Measurements from ENCODE around the gene CLRN1. TPM values are rescaled to one million over a fixed set of nuclear protein-coding genes. Genes with fewer than 3 reads are reported as not detected.

The CLRN1 gene
- total RNA-seq, 1 donor from 2014 or later = not detected

GRCh38 chr3:150936693-150937092 is 35.8 kb downstream of the CLRN1 start:
- Histone ChIP-seq H3K79me2 (ENCODE audit: insufficient read depth, low read length) (no peaks in the 10 kb centered on the region), H3K27ac (ENCODE audit: low read depth, low read length) (no peak overlapping the region), H2AFZ (ENCODE audit: low read depth, low read length) (no peak overlapping the region), H3K9me3 (ENCODE audit: insufficient read depth, low read depth, low read length) (no peaks in the 10 kb centered on the region), H3K36me3 (ENCODE audit: insufficient read depth, low read length) (no peaks in the 10 kb centered on the region), H3K27me3 (ENCODE audit: insufficient read depth, low read length) (peaks cover 15% of the 10 kb centered on the region), H4K20me1 (ENCODE audit: insufficient read depth, low read length) (no peaks in the 10 kb centered on the region), H3K4me1 (ENCODE audit: insufficient read depth, low read length) (no peaks in the 10 kb centered on the region), H3K9ac (ENCODE audit: low read length) (no peak overlapping the region), H3K4me2 (ENCODE audit: low read length) (no peak overlapping the region), H3K4me3 (ENCODE audit: insufficient read depth, low read depth, low read length) (no peak overlapping the region)
- H3K4me1 Mint-ChIP-seq (ENCODE audit: low read depth, unreplicated experiment) = peaks cover 2% of the 10 kb centered on the region
- H3K27ac Mint-ChIP-seq (ENCODE audit: unreplicated experiment) = no peak overlapping the region
- FAIRE-seq (no peak), DNase-seq (ENCODE audit: low read depth) (no peak)
- no peaks in the 10 kb centered on the region for H3K36me3 Mint-ChIP-seq (ENCODE audit: low read depth, unreplicated experiment)
- peaks cover 2% of the 10 kb centered on the region for H3K9me3 Mint-ChIP-seq (ENCODE audit: unreplicated experiment)
- H3K27me3 Mint-ChIP-seq (ENCODE audit: low read depth, unreplicated experiment) = peaks cover 61% of the 10 kb centered on the region
- no peak overlapping the region for H3K4me3 Mint-ChIP-seq (ENCODE audit: unreplicated experiment)
- TF ChIP-seq CTCF (IDR thresholded peaks at IDR 0.05; ENCODE audit: insufficient read depth, low read depth, low read length) (no peak), EZH2 (IDR thresholded peaks at IDR 0.05; ENCODE audit: insufficient read depth, low read length) (no peak)

GRCh38 chr3:150933473-150933995 is 39.0 kb downstream of the CLRN1 start:
- Mint-ChIP-seq H3K4me3 (ENCODE audit: unreplicated experiment) (no peak overlapping the region), H3K4me1 (ENCODE audit: low read depth, unreplicated experiment) (no peaks in the 10 kb centered on the region), H3K27ac (ENCODE audit: unreplicated experiment) (no peak overlapping the region), H3K27me3 (ENCODE audit: low read depth, unreplicated experiment) (peaks cover 61% of the 10 kb centered on the region), H3K9me3 (ENCODE audit: unreplicated experiment) (peaks cover 2% of the 10 kb centered on the region), H3K36me3 (ENCODE audit: low read depth, unreplicated experiment) (no peaks in the 10 kb centered on the region)
- no peaks in the 10 kb centered on the region for H3K9me3 ChIP-seq (ENCODE audit: insufficient read depth, low read depth, low read length)
- no peak overlapping the region for H3K9ac ChIP-seq (ENCODE audit: low read length)
- no peak overlapping the region for H2AFZ ChIP-seq (ENCODE audit: low read depth, low read length)
- FAIRE-seq (no peak), DNase-seq (ENCODE audit: low read depth) (no peak)
- H3K27me3 ChIP-seq (ENCODE audit: insufficient read depth, low read length) = peaks cover 22% of the 10 kb centered on the region
- H3K79me2 ChIP-seq (ENCODE audit: insufficient read depth, low read length) = no peaks in the 10 kb centered on the region
- no peak for TF ChIP-seq CTCF (IDR thresholded peaks at IDR 0.05; ENCODE audit: insufficient read depth, low read depth, low read length)
- TF ChIP-seq EZH2 (IDR thresholded peaks at IDR 0.05; ENCODE audit: insufficient read depth, low read length) = no peak
- no peak overlapping the region for H3K4me3 ChIP-seq (ENCODE audit: insufficient read depth, low read depth, low read length)
- H4K20me1 ChIP-seq (ENCODE audit: insufficient read depth, low read length) = no peaks in the 10 kb centered on the region
- H3K27ac ChIP-seq (ENCODE audit: low read depth, low read length) = no peak overlapping the region
- H3K4me1 ChIP-seq (ENCODE audit: insufficient read depth, low read length) = no peaks in the 10 kb centered on the region
- H3K36me3 ChIP-seq (ENCODE audit: insufficient read depth, low read length) = no peaks in the 10 kb centered on the region
- H3K4me2 ChIP-seq (ENCODE audit: low read length) = no peak overlapping the region

GRCh38 chr3:150931745-150932144 is 40.8 kb downstream of the CLRN1 start:
- Histone ChIP-seq H3K9ac (ENCODE audit: low read length) (no peak overlapping the region), H2AFZ (ENCODE audit: low read depth, low read length) (no peak overlapping the region), H3K27me3 (ENCODE audit: insufficient read depth, low read length) (peaks cover 17% of the 10 kb centered on the region), H4K20me1 (ENCODE audit: insufficient read depth, low read length) (no peaks in the 10 kb centered on the region), H3K27ac (ENCODE audit: low read depth, low read length) (no peak overlapping the region), H3K9me3 (ENCODE audit: insufficient read depth, low read depth, low read length) (no peaks in the 10 kb centered on the region), H3K4me1 (ENCODE audit: insufficient read depth, low read length) (no peaks in the 10 kb centered on the region), H3K79me2 (ENCODE audit: insufficient read depth, low read length) (no peaks in the 10 kb centered on the region), H3K4me3 (ENCODE audit: insufficient read depth, low read depth, low read length) (no peak overlapping the region), H3K36me3 (ENCODE audit: insufficient read depth, low read length) (no peaks in the 10 kb centered on the region), H3K4me2 (ENCODE audit: low read length) (no peak overlapping the region)
- Mint-ChIP-seq H3K4me1 (ENCODE audit: low read depth, unreplicated experiment) (no peaks in the 10 kb centered on the region), H3K27me3 (ENCODE audit: low read depth, unreplicated experiment) (peaks cover 53% of the 10 kb centered on the region), H3K4me3 (ENCODE audit: unreplicated experiment) (no peak overlapping the region), H3K36me3 (ENCODE audit: low read depth, unreplicated experiment) (no peaks in the 10 kb centered on the region), H3K27ac (ENCODE audit: unreplicated experiment) (no peak overlapping the region), H3K9me3 (ENCODE audit: unreplicated experiment) (no peaks in the 10 kb centered on the region)
- no peak for FAIRE-seq
- TF ChIP-seq EZH2 (IDR thresholded peaks at IDR 0.05; ENCODE audit: insufficient read depth, low read length) (no peak), CTCF (IDR thresholded peaks at IDR 0.05; ENCODE audit: insufficient read depth, low read depth, low read length) (no peak)
- DNase-seq (ENCODE audit: low read depth) = no peak
